ENCODE data around the gene MARCKS. TPM values are rescaled to one million over a fixed set of nuclear protein-coding genes. Genes with fewer than 3 reads are reported as not detected.
A peak's percentile ranks its signal among the peaks of the same experiment; 100 is the strongest.

The MARCKS gene
- total and polyA plus RNA-seq, 2 donors (not counting 3 experiments of a cell fraction or from before 2014, with no cell fraction given), result 59.5 to 315 TPM

GRCh38 chr6:113848280-113848679 lies 8.9 kb upstream of the MARCKS start:
- H3K9me1 ChIP-seq (replicated peaks; ENCODE audit: control insufficient read depth, extremely low read depth, insufficient read depth, low read length), result no peaks in the 10 kb centered on the region
- H3K4me2 ChIP-seq (ENCODE audit: insufficient read depth, low read length), result no peak overlapping the region
- H3K27me3 ChIP-seq (ENCODE audit: control insufficient read depth in 2 of 2, insufficient read depth in 2 of 2, low read length in 2 of 2), result no peaks in the 10 kb centered on the region
- dilution Hi-C loops (cut with MboI; ENCODE audit: extremely low pct_ligation_motif_present, low sequenced_read_pairs), result no loop called here
- POLR2A ChIA-PET, result no interaction called here
- no peak overlapping the region for H2AFZ ChIP-seq (ENCODE audit: low read depth, low read length)
- H3K4me1 ChIP-seq (ENCODE audit: control insufficient read depth, extremely low read depth, insufficient read depth, low read length), result no peaks in the 10 kb centered on the region
- TF ChIP-seq MAX (IDR thresholded peaks at IDR 0.05; ENCODE audit: insufficient read depth, insufficient read length) (no peak), GATA2 (IDR thresholded peaks at IDR 0.05; ENCODE audit: insufficient read depth, insufficient read length, low read depth, low read length) (peak; percentile 41), MYC (IDR thresholded peaks at IDR 0.05; ENCODE audit: low read depth, low read length) (no peak), POLR2AphosphoS5 (IDR thresholded peaks at IDR 0.05; ENCODE audit: insufficient read depth, low read depth, low read length) (no peak), FOS (IDR thresholded peaks at IDR 0.05; ENCODE audit: borderline replicate concordance, insufficient read depth, low read length) (no peak)
- H3K27ac ChIP-seq (ENCODE audit: insufficient read depth, low read depth, low read length), result no peak overlapping the region
- CTCF ChIA-PET, result no interaction called here
- no peaks in the 10 kb centered on the region for H3K9me3 ChIP-seq (replicated peaks; ENCODE audit: control insufficient read depth, insufficient read depth, low read length)
- DNase-seq (ENCODE audit: low read depth, low spot score), result no peak
- no peak overlapping the region for H3K9ac ChIP-seq (replicated peaks; ENCODE audit: extremely low read depth, insufficient read depth, low read length)
- H3K79me2 ChIP-seq (ENCODE audit: control insufficient read depth, insufficient read depth, low read length), result no peaks in the 10 kb centered on the region
- H3K36me3 ChIP-seq (ENCODE audit: control insufficient read depth in 2 of 2, extremely low read depth in 1 of 2, insufficient read depth in 2 of 2, low read length in 2 of 2), result no peaks in the 10 kb centered on the region
- no TSS peak for BruUV-seq (replicated peaks)
- no peak overlapping the region for H3K4me3 ChIP-seq (replicated peaks in 1 of 3; ENCODE audit: insufficient read depth in 1 of 3, low read depth in 1 of 3, low read length in 3 of 3)
- no peak for FAIRE-seq
- intact Hi-C loops (cut with micrococcal nuclease), result no loop called here
- no peaks in the 10 kb centered on the region for H4K20me1 ChIP-seq (replicated peaks; ENCODE audit: control insufficient read depth, extremely low read depth, insufficient read depth, low read length)

GRCh38 chr6:113848811-113849210 lies 8.3 kb upstream of the MARCKS start:
- Histone ChIP-seq H3K79me2 (ENCODE audit: control insufficient read depth, insufficient read depth, low read length) (no peaks in the 10 kb centered on the region), H3K36me3 (ENCODE audit: control insufficient read depth in 2 of 2, extremely low read depth in 1 of 2, insufficient read depth in 2 of 2, low read length in 2 of 2) (no peaks in the 10 kb centered on the region), H2AFZ (ENCODE audit: low read depth, low read length) (no peak overlapping the region), H3K9me1 (replicated peaks; ENCODE audit: control insufficient read depth, extremely low read depth, insufficient read depth, low read length) (no peaks in the 10 kb centered on the region), H3K27me3 (ENCODE audit: control insufficient read depth in 2 of 2, insufficient read depth in 2 of 2, low read length in 2 of 2) (no peaks in the 10 kb centered on the region), H3K27ac (ENCODE audit: insufficient read depth, low read depth, low read length) (no peak overlapping the region), H3K9me3 (replicated peaks; ENCODE audit: control insufficient read depth, insufficient read depth, low read length) (no peaks in the 10 kb centered on the region), H3K4me1 (ENCODE audit: control insufficient read depth, extremely low read depth, insufficient read depth, low read length) (no peaks in the 10 kb centered on the region), H3K9ac (replicated peaks; ENCODE audit: extremely low read depth, insufficient read depth, low read length) (no peak overlapping the region), H4K20me1 (replicated peaks; ENCODE audit: control insufficient read depth, extremely low read depth, insufficient read depth, low read length) (no peaks in the 10 kb centered on the region), H3K4me3 (replicated peaks in 1 of 3; ENCODE audit: insufficient read depth in 1 of 3, low read depth in 1 of 3, low read length in 3 of 3) (no peak overlapping the region), H3K4me2 (ENCODE audit: insufficient read depth, low read length) (no peak overlapping the region)
- FAIRE-seq (no peak), DNase-seq (ENCODE audit: low read depth, low spot score) (no peak)
- CTCF ChIA-PET, result interaction anchor here (0.9 kb wide), 1 partner anchor 30 kb away, joined by 3 read pairs; no protein-coding TSS in a partner anchor
- dilution Hi-C loops (cut with MboI; ENCODE audit: extremely low pct_ligation_motif_present, low sequenced_read_pairs) (no loop called here), intact Hi-C loops (cut with micrococcal nuclease) (no loop called here)
- BruUV-seq (replicated peaks), result no TSS peak
- TF ChIP-seq GATA2 (IDR thresholded peaks at IDR 0.05; ENCODE audit: insufficient read depth, insufficient read length, low read depth, low read length) (no peak), MYC (IDR thresholded peaks at IDR 0.05; ENCODE audit: low read depth, low read length) (no peak), MAX (IDR thresholded peaks at IDR 0.05; ENCODE audit: insufficient read depth, insufficient read length) (no peak), JUN (IDR thresholded peaks at IDR 0.05; ENCODE audit: borderline replicate concordance, insufficient read depth, insufficient read length, low read depth) (no peak), POLR2AphosphoS5 (IDR thresholded peaks at IDR 0.05; ENCODE audit: insufficient read depth, low read depth, low read length) (no peak)
- POLR2A ChIA-PET, result no interaction called here

All from endothelial cell of umbilical vein (primary cell).